ENCODE data around the gene NRG3.

Gene NRG3

DNA sequence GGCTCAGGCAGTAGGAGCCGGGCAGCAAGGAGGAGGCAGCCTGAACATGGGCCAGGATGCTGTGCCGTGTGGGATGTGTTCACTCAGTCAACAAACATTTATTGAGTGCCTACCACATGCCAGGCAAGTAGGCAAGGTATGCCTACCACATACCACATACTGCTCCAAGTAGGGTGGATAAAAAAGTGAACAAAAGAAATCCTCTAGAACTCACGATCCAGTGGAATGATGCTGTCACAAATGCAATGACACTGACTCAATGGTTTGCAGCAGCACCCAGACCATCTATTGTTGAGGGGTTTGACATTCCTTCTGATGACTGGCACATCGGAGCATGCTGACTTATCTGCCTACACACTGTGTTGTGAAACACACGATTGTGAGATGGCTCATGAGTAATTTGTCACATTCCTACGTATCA is 413.5 kb downstream of the NRG3 start:
- no peaks in the 10 kb centered on the region for H3K36me3 ChIP-seq (ENCODE audit: control insufficient read depth in 2 of 2, insufficient read depth in 1 of 2, low read length in 2 of 2)
- H3K27ac ChIP-seq (ENCODE audit: extremely low read depth, low read depth, low read length): no peak overlapping the region
- no peaks in the 10 kb centered on the region for H3K4me1 ChIP-seq (ENCODE audit: control insufficient read depth, insufficient read depth, low read length)
- ChIA-PET CTCF (no interaction called here), POLR2A (no interaction called here)
- H3K9me3 ChIP-seq (ENCODE audit: control insufficient read depth, insufficient read depth, low read depth, low read length): no peaks in the 10 kb centered on the region
- TF ChIP-seq ZNF529 (tag by site-specific recombination; IDR thresholded peaks at IDR 0.05; ENCODE audit: insufficient replicate concordance) (no peak), ZBTB21 (tag by site-specific recombination; IDR thresholded peaks at IDR 0.05) (no peak), ZNF157 (tag by site-specific recombination; IDR thresholded peaks at IDR 0.05) (no peak), ZNF416 (tag by site-specific recombination; IDR thresholded peaks at IDR 0.05) (no peak), YY2 (tag by site-specific recombination; IDR thresholded peaks at IDR 0.05) (no peak), REPIN1 (tag by site-specific recombination; IDR thresholded peaks at IDR 0.05; ENCODE audit: low read depth) (no peak), ZNF274 (IDR thresholded peaks at IDR 0.05; ENCODE audit: low read length) (no peak), ZNF274 (tag by site-specific recombination; IDR thresholded peaks at IDR 0.05; ENCODE audit: borderline replicate concordance) (no peak), ZNF473 (tag by site-specific recombination; IDR thresholded peaks at IDR 0.05) (no peak), ZNF133 (tag by site-specific recombination; IDR thresholded peaks at IDR 0.05) (no peak), ZNF211 (tag by site-specific recombination; IDR thresholded peaks at IDR 0.05; ENCODE audit: low read depth) (no peak), ZNF48 (tag by site-specific recombination; IDR thresholded peaks at IDR 0.05) (no peak), KLF7 (tag by site-specific recombination; IDR thresholded peaks at IDR 0.05; ENCODE audit: borderline replicate concordance) (no peak), ZNF324 (tag by site-specific recombination; IDR thresholded peaks at IDR 0.05) (no peak), ZNF335 (tag by site-specific recombination; conservative IDR thresholded peaks at IDR 0.05) (no peak), SALL2 (tag by site-specific recombination; IDR thresholded peaks at IDR 0.05; ENCODE audit: borderline replicate concordance) (no peak), ZNF544 (tag by site-specific recombination; IDR thresholded peaks at IDR 0.05) (no peak)
- H3K4me3 ChIP-seq (ENCODE audit: low read depth, low read length): no peak overlapping the region

- ChIA-PET POLR2A (no interaction called here), CTCF (no interaction called here)
- Histone ChIP-seq H3K4me3 (ENCODE audit: low read depth, low read length) (no peak overlapping the region), H3K27ac (ENCODE audit: extremely low read depth, low read depth, low read length) (no peak overlapping the region), H3K4me1 (ENCODE audit: control insufficient read depth, insufficient read depth, low read length) (no peaks in the 10 kb centered on the region), H3K36me3 (ENCODE audit: control insufficient read depth in 2 of 2, insufficient read depth in 1 of 2, low read length in 2 of 2) (no peaks in the 10 kb centered on the region), H3K9me3 (ENCODE audit: control insufficient read depth, insufficient read depth, low read depth, low read length) (no peaks in the 10 kb centered on the region)
- TF ChIP-seq ZNF169 (tag by site-specific recombination; IDR thresholded peaks at IDR 0.05) (no peak), ZNF433 (tag by site-specific recombination; IDR thresholded peaks at IDR 0.05; ENCODE audit: low read depth) (no peak), GLI4 (tag by site-specific recombination; IDR thresholded peaks at IDR 0.05) (no peak), TSHZ1 (tag by site-specific recombination; IDR thresholded peaks at IDR 0.05; ENCODE audit: borderline replicate concordance) (no peak), ZNF777 (tag by site-specific recombination; IDR thresholded peaks at IDR 0.05; ENCODE audit: borderline replicate concordance) (no peak), ZNF560 (tag by site-specific recombination; IDR thresholded peaks at IDR 0.05; ENCODE audit: borderline replicate concordance) (no peak), ZNF202 (tag by site-specific recombination; IDR thresholded peaks at IDR 0.05; ENCODE audit: borderline replicate concordance) (no peak), ZNF76 (tag by site-specific recombination; IDR thresholded peaks at IDR 0.05; ENCODE audit: borderline replicate concordance, low read depth) (no peak), ZNF174 (tag by site-specific recombination; IDR thresholded peaks at IDR 0.05) (no peak)
- TF ChIP-seq, protein P1, sequence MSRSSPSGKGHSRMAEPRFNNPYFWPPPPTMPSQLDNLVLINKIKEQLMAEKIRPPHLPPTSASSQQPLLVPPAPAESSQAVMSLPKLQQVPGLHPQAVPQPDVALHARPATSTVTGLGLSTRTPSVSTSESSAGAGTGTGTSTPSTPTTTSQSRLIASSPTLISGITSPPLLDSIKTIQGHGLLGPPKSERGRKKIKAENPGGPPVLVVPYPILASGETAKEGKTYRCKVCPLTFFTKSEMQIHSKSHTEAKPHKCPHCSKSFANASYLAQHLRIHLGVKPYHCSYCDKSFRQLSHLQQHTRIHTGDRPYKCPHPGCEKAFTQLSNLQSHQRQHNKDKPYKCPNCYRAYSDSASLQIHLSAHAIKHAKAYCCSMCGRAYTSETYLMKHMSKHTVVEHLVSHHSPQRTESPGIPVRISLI (tag by site-specific recombination; IDR thresholded peaks at IDR 0.05): no peak
- TF ChIP-seq, protein P2, sequence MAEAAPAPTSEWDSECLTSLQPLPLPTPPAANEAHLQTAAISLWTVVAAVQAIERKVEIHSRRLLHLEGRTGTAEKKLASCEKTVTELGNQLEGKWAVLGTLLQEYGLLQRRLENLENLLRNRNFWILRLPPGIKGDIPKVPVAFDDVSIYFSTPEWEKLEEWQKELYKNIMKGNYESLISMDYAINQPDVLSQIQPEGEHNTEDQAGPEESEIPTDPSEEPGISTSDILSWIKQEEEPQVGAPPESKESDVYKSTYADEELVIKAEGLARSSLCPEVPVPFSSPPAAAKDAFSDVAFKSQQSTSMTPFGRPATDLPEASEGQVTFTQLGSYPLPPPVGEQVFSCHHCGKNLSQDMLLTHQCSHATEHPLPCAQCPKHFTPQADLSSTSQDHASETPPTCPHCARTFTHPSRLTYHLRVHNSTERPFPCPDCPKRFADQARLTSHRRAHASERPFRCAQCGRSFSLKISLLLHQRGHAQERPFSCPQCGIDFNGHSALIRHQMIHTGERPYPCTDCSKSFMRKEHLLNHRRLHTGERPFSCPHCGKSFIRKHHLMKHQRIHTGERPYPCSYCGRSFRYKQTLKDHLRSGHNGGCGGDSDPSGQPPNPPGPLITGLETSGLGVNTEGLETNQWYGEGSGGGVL (tag by site-specific recombination; IDR thresholded peaks at IDR 0.05): no peak
- TF ChIP-seq, protein P3, sequence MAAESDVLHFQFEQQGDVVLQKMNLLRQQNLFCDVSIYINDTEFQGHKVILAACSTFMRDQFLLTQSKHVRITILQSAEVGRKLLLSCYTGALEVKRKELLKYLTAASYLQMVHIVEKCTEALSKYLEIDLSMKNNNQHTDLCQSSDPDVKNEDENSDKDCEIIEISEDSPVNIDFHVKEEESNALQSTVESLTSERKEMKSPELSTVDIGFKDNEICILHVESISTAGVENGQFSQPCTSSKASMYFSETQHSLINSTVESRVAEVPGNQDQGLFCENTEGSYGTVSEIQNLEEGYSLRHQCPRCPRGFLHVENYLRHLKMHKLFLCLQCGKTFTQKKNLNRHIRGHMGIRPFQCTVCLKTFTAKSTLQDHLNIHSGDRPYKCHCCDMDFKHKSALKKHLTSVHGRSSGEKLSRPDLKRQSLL (tag by site-specific recombination; IDR thresholded peaks at IDR 0.05): no peak
Observed at GRCh38 chr10:82289945-82290344, 415.0 kb downstream of the NRG3 start.

Data from HEK293 (cell line).